NCI-H2227 (cell line): ENCODE measurements around the gene PUM2.
"Not testable (repeated sequence)": the region's sequence is repeated elsewhere in the genome, so short reads cannot be mapped to it uniquely, and the experiment has no call there.

Source experiments
- DNase-seq: peaks from one replicate; lab custom pipeline; 2025; ENCODE audit not compliant: unreplicated experiment; lab: John Stamatoyannopoulos, UW

The PUM2 gene

GRCh38 chr2:20236496-20236895, 114.1 kb downstream of the PUM2 start:
- DNase-seq: no peak

GRCh38 chr2:20235655-20236305, 114.9 kb downstream of the PUM2 start:
- DNase-seq: no peak

- not testable (repeated sequence) for DNase-seq
Measured at GRCh38 chr2:20234597-20234996, 116.0 kb downstream of the PUM2 start.

- no peak for DNase-seq
Measured at GRCh38 chr2:20232837-20233207, 117.8 kb downstream of the PUM2 start.

GRCh38 chr2:20231598-20232026, 119.0 kb downstream of the PUM2 start:
- DNase-seq: no peak

GRCh38 chr2:20231159-20231558, 119.5 kb downstream of the PUM2 start:
- no peak for DNase-seq

GRCh38 chr2:20230114-20230425, 120.6 kb downstream of the PUM2 start:
- no peak for DNase-seq

- DNase-seq: no peak
Measured at GRCh38 chr2:20229322-20230113, 121.1 kb downstream of the PUM2 start.

GRCh38 chr2:20227894-20228505, 122.6 kb downstream of the PUM2 start:
- DNase-seq: no peak

GRCh38 chr2:20226152-20226545, 124.5 kb downstream of the PUM2 start:
- no peak for DNase-seq

GRCh38 chr2:20225294-20226151, 125.1 kb downstream of the PUM2 start:
- peak; percentile 79 for DNase-seq

GRCh38 chr2:20224716-20225293, 125.8 kb downstream of the PUM2 start, which contains the start of gene SDC1:
Gene SDC1, minus strand, starts transcription at chr2:20225130. Its CDS starts 263 bp downstream, at chr2:20224867.
- DNase-seq: peak; percentile 74

- peak; percentile 58 for DNase-seq
Measured at GRCh38 chr2:20224164-20224715, 126.4 kb downstream of the PUM2 start.

- peak; percentile 77 for DNase-seq
Measured at GRCh38 chr2:20223407-20224163, 127.1 kb downstream of the PUM2 start.

- no peak for DNase-seq
Measured at GRCh38 chr2:20222769-20223406, 127.8 kb downstream of the PUM2 start.

- DNase-seq: no peak
Measured at GRCh38 chr2:20222014-20222768, 128.5 kb downstream of the PUM2 start.

GRCh38 chr2:20221555-20221973, 129.1 kb downstream of the PUM2 start:
- no peak for DNase-seq

GRCh38 chr2:20220806-20221554, 129.7 kb downstream of the PUM2 start:
- no peak for DNase-seq
